ENCODE results near the gene LPAR1.

Gene LPAR1

GRCh38 chr9:110919050-110919435 is 119.2 kb downstream of the LPAR1 start (continued):
- TF ChIP-seq ZNF350 (tag by site-specific recombination; IDR thresholded peaks at IDR 0.05), result no peak
- no peak for TF ChIP-seq ZNF645 (tag by site-specific recombination; IDR thresholded peaks at IDR 0.05)
- no peak for TF ChIP-seq ZNF302 (tag by site-specific recombination; IDR thresholded peaks at IDR 0.05; ENCODE audit: low read depth)
- no peak for TF ChIP-seq ZNF639 (tag by site-specific recombination; IDR thresholded peaks at IDR 0.05)
- TF ChIP-seq ZNF211 (tag by site-specific recombination; IDR thresholded peaks at IDR 0.05; ENCODE audit: low read depth), result no peak
- no peak for TF ChIP-seq KLF1 (tag by site-specific recombination; IDR thresholded peaks at IDR 0.05)

- no peaks in the 10 kb centered on the region for H3K4me1 ChIP-seq (ENCODE audit: control insufficient read depth, insufficient read depth, low read length)
- TF ChIP-seq ZNF266 (tag by site-specific recombination; IDR thresholded peaks at IDR 0.05; ENCODE audit: low read depth) (no peak), ZNF660 (tag by site-specific recombination; IDR thresholded peaks at IDR 0.05) (no peak), ZNF280C (tag by site-specific recombination; IDR thresholded peaks at IDR 0.05) (no peak), ZNF394 (tag by site-specific recombination; IDR thresholded peaks at IDR 0.05; ENCODE audit: borderline replicate concordance) (peak; percentile 40; the same call in 1 of the 2 replicates)
- H3K27ac ChIP-seq (ENCODE audit: extremely low read depth, low read depth, low read length), result no peak overlapping the region
- no peak overlapping the region for H3K4me3 ChIP-seq (ENCODE audit: low read depth, low read length)
- ChIA-PET CTCF (no interaction called here), POLR2A (no interaction called here)
- no peaks in the 10 kb centered on the region for H3K9me3 ChIP-seq (ENCODE audit: control insufficient read depth, insufficient read depth, low read depth, low read length)
- H3K36me3 ChIP-seq (ENCODE audit: control insufficient read depth in 2 of 2, insufficient read depth in 1 of 2, low read length in 2 of 2), result no peaks in the 10 kb centered on the region
Measured at GRCh38 chr9:110918316-110919049, 119.8 kb downstream of the LPAR1 start.

GRCh38 chr9:110916403-110916802 is 121.9 kb downstream of the LPAR1 start:
- Histone ChIP-seq H3K9me3 (ENCODE audit: control insufficient read depth, insufficient read depth, low read depth, low read length) (no peaks in the 10 kb centered on the region), H3K4me1 (ENCODE audit: control insufficient read depth, insufficient read depth, low read length) (no peaks in the 10 kb centered on the region), H3K27ac (ENCODE audit: extremely low read depth, low read depth, low read length) (no peak overlapping the region), H3K36me3 (ENCODE audit: control insufficient read depth in 2 of 2, insufficient read depth in 1 of 2, low read length in 2 of 2) (no peaks in the 10 kb centered on the region), H3K4me3 (ENCODE audit: low read depth, low read length) (no peak overlapping the region)
- no peak for TF ChIP-seq ZNF10 (tag by site-specific recombination; IDR thresholded peaks at IDR 0.05)
- TF ChIP-seq ZNF707 (tag by site-specific recombination; IDR thresholded peaks at IDR 0.05), result no peak
- no peak for TF ChIP-seq ZBTB7A (tag by site-specific recombination; IDR thresholded peaks at IDR 0.05; ENCODE audit: low read depth)
- TF ChIP-seq ZBTB11 (tag by site-specific recombination; conservative IDR thresholded peaks at IDR 0.05; ENCODE audit: low read depth), result no peak
- no peak for TF ChIP-seq ZNF416 (tag by site-specific recombination; IDR thresholded peaks at IDR 0.05)
- no peak for TF ChIP-seq ZBTB26 (tag by site-specific recombination; optimal IDR thresholded peaks at IDR 0.05)
- no peak for TF ChIP-seq ZNF175 (tag by site-specific recombination; IDR thresholded peaks at IDR 0.05)
- ChIA-PET CTCF (interaction anchor here (0.7 kb wide), 1 partner anchor 27 kb away, joined by 3 read pairs; no protein-coding TSS in a partner anchor), POLR2A (no interaction called here)
